IMR-90 (cell line): ENCODE data around the gene BACE1. TPM values are rescaled to one million over a fixed set of nuclear protein-coding genes. Genes with fewer than 3 reads are reported as not detected.

ENCODE experiments used
- ATAC-seq: fragments of 200-7000 bp; cut with Tn5 transposase; 2 replicates; pipeline ENCODE4 v1.9.1; 2020; ENCODE audit warnings: low read depth, mild to moderate bottlenecking, moderate library complexity
- BruUV-seq: library from RNA; stranded (reverse); fragments of 400-500 nt; replicated peaks from 2 replicates; lab custom pipeline; 2021; lab: Mats Ljungman, UMichigan
- CTCF ChIA-PET: fragments of 300-600 bp; formaldehyde crosslinking; extraction: SDS; loops from one replicate; lab custom pipeline; 2021; ENCODE audit warnings: antibody characterized with exemption; lab: Yijun Ruan, JAX
- POLR2A ChIA-PET: fragments of 300-600 bp; sonication (Branson Sonifier 250); formaldehyde crosslinking; loops from one replicate; lab custom pipeline; 2022; ENCODE audit warnings: antibody characterized with exemption; ENCODE audit not compliant: unreplicated experiment; lab: Charles Lee
- DNase-seq: peaks from one replicate; pipeline ENCODE4 v3.0.0; 2013
- H2AFZ ChIP-seq: replicated peaks from 2 replicates; pipeline ENCODE3; 2013; ENCODE audit warnings: low read length, mild to moderate bottlenecking; ENCODE audit not compliant: poor library complexity
- H2AK5ac ChIP-seq: 2 replicates; pipeline ENCODE4 v1.6.1; 2013; ENCODE audit warnings: low read depth, low read length, inconsistent platforms
- H2AK9ac ChIP-seq: replicated peaks from 2 replicates; pipeline ENCODE3; 2013; ENCODE audit warnings: mild to moderate bottlenecking, low read depth, low read length, moderate library complexity; ENCODE audit not compliant: poor library complexity
- H2BK120ac ChIP-seq: 2 replicates; pipeline ENCODE4 v1.6.1; 2013; ENCODE audit warnings: low read depth, low read length, inconsistent platforms
- H2BK15ac ChIP-seq: 3 replicates; pipeline ENCODE4 v1.6.1; 2013; ENCODE audit warnings: low read depth, low read length, inconsistent platforms
- H2BK20ac ChIP-seq: 2 replicates; pipeline ENCODE4 v1.6.1; 2013; ENCODE audit warnings: low read depth, mild to moderate bottlenecking, inconsistent platforms, low read length, moderate library complexity
- H2BK5ac ChIP-seq: 2 replicates; pipeline ENCODE4 v1.6.1; 2013; ENCODE audit warnings: mild to moderate bottlenecking, low read depth, low read length, inconsistent platforms; ENCODE audit not compliant: poor library complexity, severe bottlenecking
- H3K14ac ChIP-seq: replicated peaks from 2 replicates; pipeline ENCODE4 v1.6.1; 2013; ENCODE audit warnings: low read depth, low read length, inconsistent platforms
- H3K18ac ChIP-seq: 2 replicates; pipeline ENCODE4 v1.6.1; 2013; ENCODE audit warnings: low read depth, low read length, control low read depth
- H3K23ac ChIP-seq: 2 replicates; pipeline ENCODE4 v1.6.1; 2013; ENCODE audit warnings: low read depth, low read length, inconsistent platforms
- H3K27ac ChIP-seq: 2 replicates; pipeline ENCODE4 v1.5.1; 2013; ENCODE audit warnings: mild to moderate bottlenecking, control low read depth, low read length; ENCODE audit not compliant: insufficient read depth
- H3K27me3 ChIP-seq: 2 replicates; pipeline ENCODE4 v1.6.1; 2013; ENCODE audit warnings: low read length; ENCODE audit not compliant: control insufficient read depth, insufficient read depth
- H3K36me3 ChIP-seq: 2 replicates; pipeline ENCODE4 v1.6.1; 2013; ENCODE audit warnings: low read length, mixed read lengths; ENCODE audit not compliant: control insufficient read depth, insufficient read depth
- H3K4ac ChIP-seq: 2 replicates; pipeline ENCODE4 v1.6.1; 2013; ENCODE audit warnings: low read depth, low read length, inconsistent platforms
- H3K4me1 ChIP-seq: 2 replicates; pipeline ENCODE4 v1.6.1; 2013; ENCODE audit warnings: low read length, mixed read lengths; ENCODE audit not compliant: control insufficient read depth, insufficient read depth
- H3K4me2 ChIP-seq: 2 replicates; pipeline ENCODE4 v1.6.1; 2013; ENCODE audit warnings: low read depth, mild to moderate bottlenecking, control low read depth, low read length, moderate library complexity
- H3K4me3 ChIP-seq: 2 replicates; pipeline ENCODE4 v1.5.1; 2013; ENCODE audit warnings: low read depth, mild to moderate bottlenecking, control low read depth, low read length, moderate library complexity; ENCODE audit not compliant: insufficient read depth
- H3K56ac ChIP-seq: 2 replicates; pipeline ENCODE4 v1.6.1; 2013; ENCODE audit warnings: low read length, inconsistent platforms; ENCODE audit not compliant: insufficient read depth; ENCODE audit errors: extremely low read depth
- H3K79me1 ChIP-seq, 2 experiments: 2 replicates each; pipeline ENCODE4 v1.6.1; 2013; ENCODE audit warnings: low read length in 2 of 2, inconsistent platforms in 1 of 2, low read depth in 1 of 2
- H3K9ac ChIP-seq: 2 replicates; pipeline ENCODE4 v1.6.1; 2013; ENCODE audit warnings: low read depth, low read length, control low read depth
- H3K9me1 ChIP-seq: 2 replicates; pipeline ENCODE4 v1.6.1; 2013; ENCODE audit warnings: low read length, inconsistent platforms; ENCODE audit not compliant: insufficient read depth
- H3K9me3 ChIP-seq: 2 replicates; pipeline ENCODE4 v1.6.1; 2013; ENCODE audit warnings: low read length; ENCODE audit not compliant: control insufficient read depth, insufficient read depth
- H4K20me1 ChIP-seq: 2 replicates; pipeline ENCODE4 v1.6.1; 2013; ENCODE audit warnings: low read length, inconsistent platforms; ENCODE audit not compliant: insufficient read depth
- H4K5ac ChIP-seq: 2 replicates; pipeline ENCODE4 v1.6.1; 2013; ENCODE audit warnings: mild to moderate bottlenecking, low read depth, low read length, control low read depth
- H4K8ac ChIP-seq, 2 experiments: 2 replicates each; pipeline ENCODE4 v1.6.1; 2013; ENCODE audit warnings: low read depth in 2 of 2, low read length in 2 of 2, control low read depth in 1 of 2, inconsistent platforms in 1 of 2
- H4K91ac ChIP-seq: 2 replicates; pipeline ENCODE4 v1.6.1; 2013; ENCODE audit warnings: low read depth, low read length, inconsistent platforms; ENCODE audit not compliant: insufficient read depth
- CTCF ChIP-seq: conservative IDR thresholded peaks from 2 replicates; pipeline ENCODE4 v1.5.1; 2012; ENCODE audit warnings: mild to moderate bottlenecking, low read depth, low read length, improper control_type of control experiment
- POLR2A ChIP-seq: IDR thresholded peaks from 2 replicates; pipeline ENCODE4 v1.6.1; 2012; ENCODE audit warnings: mild to moderate bottlenecking, low read depth, low read length
- RFX5 ChIP-seq: IDR thresholded peaks from 2 replicates; pipeline ENCODE4 v1.8.0; 2012; ENCODE audit warnings: low read depth, mild to moderate bottlenecking, low read length, moderate library complexity
- WGBS, 2 experiments: methylation state at CpG; one replicate each; pipeline versions ENCODE4 v1.1.5 to v1.1.7; 2013; ENCODE audit warnings: missing lambda C conversion rate in 2 of 2; ENCODE audit not compliant: insufficient read length in 1 of 2; ENCODE audit errors: extremely low coverage in 2 of 2; 5-methylcytosine and 5-hydroxymethylcytosine counted together
- dilution Hi-C: fragments of 300-500 bp; cut with HindIII; formaldehyde crosslinking; loops from one replicate; pipeline ENCODE4 v1.14.3; 2018; ENCODE audit warnings: low sequenced_read_pairs; ENCODE audit not compliant: unreplicated experiment
- in situ Hi-C: fragments of 300-500 bp; cut with MboI; formaldehyde crosslinking; loops from 3 replicates; pipeline ENCODE4 v1.14.3; 2019; ENCODE audit warnings: low sequenced_read_pairs, inconsistent platforms, mixed read lengths
- intact Hi-C: fragments of 100-400 bp; cut with micrococcal nuclease; formaldehyde crosslinking; loops from 2 replicates; pipeline ENCODE4 v1.10.0; 2022
- polyA plus RNA-seq, 3 experiments: library from polyadenylated mRNA; depleted of rRNA; stranded (reverse); fragments of >200 nt; gene quantifications; 2 replicates each; pipeline ENCODE4 v1.2.3, GENCODE V29; 2012; ENCODE audit warnings: low replicate concordance in 1 of 3
- total RNA-seq: library from RNA; depleted of rRNA; stranded (reverse); fragments of >200 nt; gene quantifications from 2 replicates; pipeline ENCODE4 v1.2.3, GENCODE V29; 2012

The BACE1 gene
- total and polyA plus RNA-seq, 2 of the 4 experiments (the other 2 are of a cell fraction): 27.6 to 50.6 TPM

- Histone ChIP-seq H2BK5ac (no peak overlapping the region), H2AFZ (no peak overlapping the region), H4K91ac (no peak overlapping the region), H2AK9ac (no peak overlapping the region), H2AK5ac (no peak overlapping the region), H3K9me3 (no peaks in the 10 kb centered on the region), H3K4me2 (no peak overlapping the region), H3K23ac (no peak overlapping the region), H3K27ac (no peak overlapping the region), H2BK20ac (no peak overlapping the region), H2BK120ac (no peak overlapping the region), H4K8ac (no peak overlapping the region), H3K9ac (no peak overlapping the region), H3K79me1 (peaks cover 23 to 40% of the 10 kb centered on the region in 2 experiments), H3K9me1 (peaks cover 6% of the 10 kb centered on the region; the same call in 1 of the 2 replicates), H3K14ac (no peak overlapping the region), H3K56ac (no peak overlapping the region), H3K4me3 (no peak overlapping the region), H4K20me1 (peaks cover 8% of the 10 kb centered on the region), H3K36me3 (peaks cover 15% of the 10 kb centered on the region), H4K5ac (no peak overlapping the region), H3K4ac (no peak overlapping the region), H3K18ac (no peak overlapping the region), H3K27me3 (no peaks in the 10 kb centered on the region), H2BK15ac (no peak overlapping the region), H3K4me1 (no peaks in the 10 kb centered on the region; the same call in 1 of the 2 replicates)
- POLR2A ChIA-PET: no interaction called here
- TF ChIP-seq POLR2A (no peak), CTCF (no peak), RFX5 (no peak)
- intact Hi-C loops (no loop called here), in situ Hi-C loops (no loop called here), dilution Hi-C loops (no loop called here)
- DNase-seq: no peak
- WGBS, 2 experiments: no CpG with 5 or more reads among the region's 4 CpGs
- no peak for ATAC-seq
- CTCF ChIA-PET: interaction anchor here (0.7 kb wide), 1 partner anchor 9 kb away, joined by 7 read pairs; no protein-coding TSS in a partner anchor
- BruUV-seq: no TSS peak
These were observed 21.0 kb upstream of the BACE1 start for GRCh38 chr11:117337076-117337475.
